SK-N-SH (cell line): ENCODE measurements around the gene CYYR1. TPM values are rescaled to one million over a fixed set of nuclear protein-coding genes. Genes with fewer than 3 reads are reported as not detected.
A peak's percentile ranks its signal among the peaks of the same experiment; 100 is the strongest.

Source experiments
- CTCF ChIA-PET: fragments of 300-600, 350-600 bp; formaldehyde crosslinking; extraction: SDS; loops from one replicate; lab custom pipeline; 2021; lab: Yijun Ruan, JAX
- POLR2A ChIA-PET: fragments of 350-600 bp; sonication (Branson Sonifier 250); formaldehyde crosslinking; extraction: SDS; loops from one replicate; lab custom pipeline; 2020; ENCODE audit warnings: antibody characterized with exemption, inconsistent platforms; lab: Yijun Ruan, JAX
- DNase-seq: peaks from one replicate; pipeline ENCODE4 v3.0.0; 2012
- H2AFZ ChIP-seq: fragments of 200-600 bp; sonication (generic); 2 replicates; pipeline ENCODE4 v1.8.1; 2016; ENCODE audit warnings: antibody characterized with exemption, mild to moderate bottlenecking, low read depth
- H3F3A ChIP-seq: fragments of 200-600 bp; sonication (generic); replicated peaks from 2 replicates; pipeline ENCODE3; 2016; ENCODE audit warnings: antibody characterized with exemption, mild to moderate bottlenecking; ENCODE audit not compliant: insufficient read depth
- H3K27ac ChIP-seq, 2 experiments: fragments of 200-500 bp in 1 of 2; fragments of 200-600 bp in 1 of 2; sonication (Bioruptor generic) in 1 of 2; sonication (generic), shearing (Covaris generic) in 1 of 2; 2 replicates each; pipeline versions ENCODE4 v1.5.1 to v1.6.1; 2014 to 2016; ENCODE audit warnings: low read depth in 2 of 2, inconsistent platforms in 1 of 2, low read length in 1 of 2, mild to moderate bottlenecking in 1 of 2, mixed read lengths in 1 of 2
- H3K27me3 ChIP-seq: fragments of 200-600 bp; sonication (generic), shearing (Covaris generic); 2 replicates; pipeline ENCODE4 v1.6.1; 2016; ENCODE audit warnings: mixed run types; ENCODE audit not compliant: insufficient read depth
- H3K36me3 ChIP-seq, 2 experiments: fragments of 200-500 bp in 1 of 2; fragments of 200-600 bp in 1 of 2; sonication (Bioruptor generic) in 1 of 2; sonication (generic) in 1 of 2; replicated peaks in 1 of 2; 2 replicates each; pipeline versions ENCODE3 to v1.5.1; 2014 to 2016; ENCODE audit warnings: low read length in 1 of 2, mild to moderate bottlenecking in 1 of 2; ENCODE audit not compliant: insufficient read depth in 2 of 2, control insufficient read depth in 1 of 2
- H3K4me1 ChIP-seq, 2 experiments: fragments of 200-500 bp in 1 of 2; fragments of 200-600 bp in 1 of 2; sonication (Bioruptor generic) in 1 of 2; sonication (generic), shearing (Covaris generic) in 1 of 2; 2 replicates each; pipeline versions ENCODE4 v1.5.1 to v1.6.1; 2014 to 2016; ENCODE audit warnings: low read depth in 1 of 2, low read length in 1 of 2, mixed run types in 1 of 2; ENCODE audit not compliant: insufficient read depth in 2 of 2, control insufficient read depth in 1 of 2
- H3K4me2 ChIP-seq: fragments of 200-600 bp; sonication (generic), shearing (Covaris generic); 2 replicates; pipeline ENCODE4 v1.6.1; 2017; ENCODE audit warnings: mixed run types
- H3K4me3 ChIP-seq, 2 experiments: fragments of 200-500 bp in 1 of 2; fragments of 200-600 bp in 1 of 2; sonication (Bioruptor generic) in 1 of 2; sonication (generic), shearing (Covaris generic) in 1 of 2; 2 replicates each; pipeline versions ENCODE4 v1.5.1 to v1.8.1; 2014 to 2016; ENCODE audit warnings: low read depth in 2 of 2, inconsistent platforms in 1 of 2, low read length in 1 of 2, mild to moderate bottlenecking in 1 of 2, mixed read lengths in 1 of 2, moderate library complexity in 1 of 2
- H3K79me2 ChIP-seq: fragments of 200-600 bp; sonication (generic); 2 replicates; pipeline ENCODE4 v1.8.1; 2017; ENCODE audit warnings: mild to moderate bottlenecking; ENCODE audit not compliant: insufficient read depth
- H3K9ac ChIP-seq: fragments of 200-600 bp; sonication (generic); 2 replicates; pipeline ENCODE4 v1.6.1; 2017; ENCODE audit warnings: mixed run types
- H3K9me2 ChIP-seq: fragments of 200-600 bp; sonication (generic); 2 replicates; pipeline ENCODE4 v1.6.1; 2017; ENCODE audit warnings: mixed run types
- H3K9me3 ChIP-seq: fragments of 200-600 bp; sonication (generic); 2 replicates; pipeline ENCODE4 v1.6.1; 2017; ENCODE audit warnings: mixed run types, mild to moderate bottlenecking, moderate library complexity
- H4K20me1 ChIP-seq: fragments of 200-600 bp; sonication (generic); 2 replicates; pipeline ENCODE4 v1.6.1; 2017; ENCODE audit warnings: mild to moderate bottlenecking, mixed run types; ENCODE audit not compliant: insufficient read depth
- CHD2 ChIP-seq: fragments of 150-350 bp; IDR thresholded peaks from 2 replicates; pipeline ENCODE4 v1.6.1; 2018; ENCODE audit warnings: low read length; ENCODE audit not compliant: partially characterized antibody
- EP300 ChIP-seq, 2 experiments: IDR thresholded peaks; 2 replicates each; pipeline versions ENCODE4 v1.4.0 to v1.6.1; 2012; ENCODE audit warnings: borderline replicate concordance in 1 of 2, low read depth in 1 of 2, low read length in 1 of 2
- FOXJ3 ChIP-seq: sonication (generic); formaldehyde crosslinking; IDR thresholded peaks from 2 replicates; pipeline ENCODE4 v1.5.1; 2020; ENCODE audit warnings: mild to moderate bottlenecking, missing genetic modification reagents
- FOXM1 ChIP-seq: IDR thresholded peaks from 2 replicates; pipeline ENCODE4 v1.4.0; 2012; ENCODE audit warnings: low read depth, mild to moderate bottlenecking
- GABPA ChIP-seq: IDR thresholded peaks from 2 replicates; pipeline ENCODE4 v1.4.0; 2012; ENCODE audit warnings: low read depth, mild to moderate bottlenecking
- JUND ChIP-seq: IDR thresholded peaks from 2 replicates; pipeline ENCODE4 v1.4.0; 2012
- MEF2A ChIP-seq: IDR thresholded peaks from 2 replicates; pipeline ENCODE4 v1.4.0; 2012; ENCODE audit warnings: low read depth, borderline replicate concordance
- MXI1 ChIP-seq: IDR thresholded peaks from 2 replicates; pipeline ENCODE4 v1.6.1; 2012; ENCODE audit warnings: mild to moderate bottlenecking, low read depth, low read length, improper control_type of control experiment
- NFIC ChIP-seq: IDR thresholded peaks from 2 replicates; pipeline ENCODE4 v1.4.0; 2012; ENCODE audit warnings: borderline replicate concordance
- NRF1 ChIP-seq: IDR thresholded peaks from 2 replicates; pipeline ENCODE4 v1.6.1; 2012; ENCODE audit warnings: low read depth, mild to moderate bottlenecking, low read length
- RAD21 ChIP-seq: IDR thresholded peaks from 2 replicates; pipeline ENCODE4 v1.6.1; 2012; ENCODE audit warnings: mild to moderate bottlenecking, low read length
- RFX5 ChIP-seq: IDR thresholded peaks from 2 replicates; pipeline ENCODE4 v1.6.1; 2012; ENCODE audit warnings: mild to moderate bottlenecking, improper control_type of control experiment, low read length
- RXRA ChIP-seq: IDR thresholded peaks from 2 replicates; pipeline ENCODE4 v1.4.0; 2012; ENCODE audit warnings: low read depth, mild to moderate bottlenecking, borderline replicate concordance
- SIN3A ChIP-seq: IDR thresholded peaks from 2 replicates; pipeline ENCODE4 v1.6.1; 2012; ENCODE audit warnings: low read depth, mild to moderate bottlenecking, low read length, moderate library complexity, borderline replicate concordance
- SMC3 ChIP-seq: IDR thresholded peaks from 2 replicates; pipeline ENCODE4 v1.6.1; 2012; ENCODE audit warnings: low read depth, low read length, improper control_type of control experiment
- TAF1 ChIP-seq: IDR thresholded peaks from 2 replicates; pipeline ENCODE4 v1.6.1; 2012; ENCODE audit warnings: low read depth, mild to moderate bottlenecking, low read length, moderate library complexity, borderline replicate concordance
- TEAD4 ChIP-seq: IDR thresholded peaks from 2 replicates; pipeline ENCODE4 v1.4.0; 2012; ENCODE audit warnings: mild to moderate bottlenecking, borderline replicate concordance; ENCODE audit not compliant: insufficient read depth
- USF1 ChIP-seq: IDR thresholded peaks from 2 replicates; pipeline ENCODE4 v1.4.0; 2012; ENCODE audit warnings: low read depth, borderline replicate concordance
- WGBS: methylation state at CpG from one replicate; pipeline ENCODE4 v1.1.6; 2017; ENCODE audit warnings: low lambda C conversion rate; 5-methylcytosine and 5-hydroxymethylcytosine counted together
- polyA plus RNA-seq, 3 experiments: library from polyadenylated mRNA; depleted of rRNA; stranded (reverse); fragments of >200 nt; gene quantifications; 2 replicates each; pipeline ENCODE4 v1.2.3, GENCODE V29; 2012
- TF ChIP-seq, protein P1 (sequence below): IDR thresholded peaks from 2 replicates; pipeline ENCODE4 v1.4.0; 2012; ENCODE audit warnings: low read depth
- TF ChIP-seq, protein P2 (sequence below): fragments of 150-350 bp; IDR thresholded peaks from 2 replicates; pipeline ENCODE4 v1.6.1; 2017; ENCODE audit warnings: antibody characterized with exemption, low read length, low read depth, borderline replicate concordance

Gene CYYR1
- polyA plus RNA-seq, 1 of the 3 experiments (the other 2 are of a cell fraction), result not detected

- Histone ChIP-seq H3K9me2 (no peaks in the 10 kb centered on the region), H3K9me3 (no peaks in the 10 kb centered on the region), H3K9ac (no peak overlapping the region), H3K36me3 (no peaks in the 10 kb centered on the region), H3K27ac (no peak overlapping the region), H3K4me3 (no peak overlapping the region), H3F3A (no peaks in the 10 kb centered on the region), H3K79me2 (no peaks in the 10 kb centered on the region), H2AFZ (no peak overlapping the region), H3K4me2 (no peak overlapping the region), H3K4me1 (peaks cover 0 to 2% of the 10 kb centered on the region in 2 experiments; a peak in 2 of 4 replicates), H4K20me1 (no peaks in the 10 kb centered on the region), H3K27me3 (no peaks in the 10 kb centered on the region)
- CTCF ChIA-PET, result no interaction called here
- POLR2A ChIA-PET, result no interaction called here
- TF ChIP-seq MEF2A (no peak), EP300 (IDR thresholded peaks at IDR 0.05; ENCODE audit: borderline replicate concordance in 1 of 2, low read depth in 1 of 2, low read length in 1 of 2) (0 out of 4 replicates have a peak, but pooled peaks of 1 of the 2 experiments have one; percentile 20)
- no peak for DNase-seq
These were observed 44.2 kb downstream of the CYYR1 start for GRCh38 chr21:26528882-26529281.

DNA sequence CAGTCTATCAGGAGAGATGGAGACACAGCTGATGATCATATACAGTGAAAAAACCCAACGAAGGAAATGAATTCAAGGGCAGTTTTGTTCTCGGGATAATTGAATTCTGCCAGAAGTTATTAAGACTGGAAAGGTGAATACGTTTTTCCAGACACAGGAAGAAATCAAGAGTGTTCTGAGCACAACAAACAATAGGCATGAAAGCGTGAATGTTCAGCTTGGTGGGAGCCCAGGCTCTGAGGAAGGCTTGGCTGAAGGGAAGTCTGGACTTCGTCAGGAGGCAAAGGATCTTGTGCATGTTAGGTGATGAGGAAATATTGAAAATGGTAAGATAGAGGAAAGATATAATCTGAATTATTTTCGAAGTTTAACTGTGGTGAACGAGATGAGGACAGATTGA is 50.4 kb downstream of the CYYR1 start:
- H3K4me3 ChIP-seq, result no peak overlapping the region
- POLR2A ChIA-PET, result no interaction called here
- TF ChIP-seq USF1 (no peak), MXI1 (no peak), FOXM1 (no peak), GABPA (no peak), TAF1 (no peak), CHD2 (no peak), JUND (no peak), SMC3 (no peak)
- TF ChIP-seq, all 33 proteins: peak for 0
- H2AFZ ChIP-seq, result no peak overlapping the region
- no peaks in the 10 kb centered on the region for H3F3A ChIP-seq
- no peaks in the 10 kb centered on the region for H4K20me1 ChIP-seq
- H3K9ac ChIP-seq, result no peak overlapping the region
- no peaks in the 10 kb centered on the region for H3K36me3 ChIP-seq
- no peaks in the 10 kb centered on the region for H3K27me3 ChIP-seq
- DNase-seq, result peak; percentile 9
- no peaks in the 10 kb centered on the region for H3K79me2 ChIP-seq
- no peaks in the 10 kb centered on the region for H3K9me3 ChIP-seq
- CTCF ChIA-PET, result no interaction called here
- peaks cover 0 to 3% of the 10 kb centered on the region in 2 experiments; a peak in 2 of 4 replicates for H3K4me1 ChIP-seq
- 6% methylated on average over 7 of the region's 7 CpGs for WGBS
- no peak overlapping the region for H3K4me2 ChIP-seq
- H3K27ac ChIP-seq, result no peak overlapping the region
- no peaks in the 10 kb centered on the region for H3K9me2 ChIP-seq

- Histone ChIP-seq H3K27ac (no peak overlapping the region), H4K20me1 (no peaks in the 10 kb centered on the region), H3K4me3 (no peak overlapping the region), H2AFZ (no peak overlapping the region), H3K79me2 (no peaks in the 10 kb centered on the region), H3K9ac (no peak overlapping the region), H3F3A (no peaks in the 10 kb centered on the region), H3K36me3 (no peaks in the 10 kb centered on the region), H3K9me3 (no peaks in the 10 kb centered on the region), H3K27me3 (no peaks in the 10 kb centered on the region), H3K4me2 (no peak overlapping the region), H3K9me2 (no peaks in the 10 kb centered on the region), H3K4me1 (peaks cover 0 to 3% of the 10 kb centered on the region in 2 experiments; a peak in 2 of 4 replicates)
- CTCF ChIA-PET, result no interaction called here
- DNase-seq, result no peak
- WGBS, result 14% methylated on average over 1 of the region's 1 CpG
- POLR2A ChIA-PET, result no interaction called here
- TF ChIP-seq TAF1 (no peak), RAD21 (no peak), NRF1 (no peak), RXRA (no peak), NFIC (no peak), TEAD4 (no peak), RFX5 (no peak), SIN3A (no peak), FOXJ3 (CRISPR knock-in tag) (no peak), JUND (no peak)
- TF ChIP-seq, protein P1, sequence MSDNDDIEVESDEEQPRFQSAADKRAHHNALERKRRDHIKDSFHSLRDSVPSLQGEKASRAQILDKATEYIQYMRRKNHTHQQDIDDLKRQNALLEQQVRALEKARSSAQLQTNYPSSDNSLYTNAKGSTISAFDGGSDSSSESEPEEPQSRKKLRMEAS, result no peak
- TF ChIP-seq, protein P2, sequence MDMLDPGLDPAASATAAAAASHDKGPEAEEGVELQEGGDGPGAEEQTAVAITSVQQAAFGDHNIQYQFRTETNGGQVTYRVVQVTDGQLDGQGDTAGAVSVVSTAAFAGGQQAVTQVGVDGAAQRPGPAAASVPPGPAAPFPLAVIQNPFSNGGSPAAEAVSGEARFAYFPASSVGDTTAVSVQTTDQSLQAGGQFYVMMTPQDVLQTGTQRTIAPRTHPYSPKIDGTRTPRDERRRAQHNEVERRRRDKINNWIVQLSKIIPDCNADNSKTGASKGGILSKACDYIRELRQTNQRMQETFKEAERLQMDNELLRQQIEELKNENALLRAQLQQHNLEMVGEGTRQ, result no peak
These were observed 53.9 kb downstream of the CYYR1 start for GRCh38 chr21:26519142-26519541.
